Kidney epithelial cell (primary cell): ENCODE results near the gene UBASH3B. TPM values are rescaled to one million over a fixed set of nuclear protein-coding genes. Genes with fewer than 3 reads are reported as not detected.

Experiments used
- DNase-seq: peaks from one replicate; pipeline ENCODE4 v3.0.0-alpha.2; 2010; ENCODE audit warnings: low read depth
- H3K27me3 ChIP-seq: 2 replicates; pipeline ENCODE4 v1.6.0; 2011; ENCODE audit warnings: low read length; ENCODE audit not compliant: control insufficient read depth, insufficient read depth
- H3K36me3 ChIP-seq: 2 replicates; pipeline ENCODE4 v1.5.1; 2011; ENCODE audit warnings: low read length; ENCODE audit not compliant: control insufficient read depth, insufficient read depth
- H3K4me3 ChIP-seq: 2 replicates; pipeline ENCODE4 v1.5.1; 2011; ENCODE audit warnings: low read depth, mild to moderate bottlenecking, control low read depth, low read length
- total RNA-seq: library from RNA; depleted of rRNA; stranded (reverse); fragments of >200 nt; gene quantifications from 2 replicates; pipeline ENCODE4 v1.2.3, GENCODE V29; 2015
- TF ChIP-seq, protein P1 (sequence below): IDR thresholded peaks from 2 replicates; pipeline ENCODE4 v1.5.1; 2011; ENCODE audit warnings: mild to moderate bottlenecking, moderate library complexity, low read length, control low read depth, inconsistent platforms; ENCODE audit not compliant: insufficient read depth, poor library complexity, severe bottlenecking

The UBASH3B gene
- total RNA-seq, 1 donor from 2014 or later = 32.0 TPM

DNA sequence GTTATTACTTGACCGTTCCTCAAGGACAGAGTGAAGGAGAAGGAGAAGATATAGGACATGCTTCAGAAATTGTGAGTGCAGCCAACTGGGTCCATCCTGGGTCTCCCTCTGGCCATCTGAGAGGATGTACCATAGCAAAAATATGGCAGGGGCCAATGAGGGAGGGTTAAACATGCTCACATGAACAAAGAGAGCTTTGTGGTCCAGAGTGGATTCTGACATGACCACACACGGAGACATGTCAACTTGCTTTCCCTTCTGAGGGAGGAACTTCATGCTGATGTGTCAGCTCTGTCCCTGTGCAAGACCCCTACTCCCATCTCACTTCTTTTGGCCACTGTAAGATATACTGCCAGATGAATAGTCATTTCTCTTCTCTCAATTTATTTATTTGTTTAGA, 3.0 kb upstream of the UBASH3B start:
- TF ChIP-seq, protein P1, sequence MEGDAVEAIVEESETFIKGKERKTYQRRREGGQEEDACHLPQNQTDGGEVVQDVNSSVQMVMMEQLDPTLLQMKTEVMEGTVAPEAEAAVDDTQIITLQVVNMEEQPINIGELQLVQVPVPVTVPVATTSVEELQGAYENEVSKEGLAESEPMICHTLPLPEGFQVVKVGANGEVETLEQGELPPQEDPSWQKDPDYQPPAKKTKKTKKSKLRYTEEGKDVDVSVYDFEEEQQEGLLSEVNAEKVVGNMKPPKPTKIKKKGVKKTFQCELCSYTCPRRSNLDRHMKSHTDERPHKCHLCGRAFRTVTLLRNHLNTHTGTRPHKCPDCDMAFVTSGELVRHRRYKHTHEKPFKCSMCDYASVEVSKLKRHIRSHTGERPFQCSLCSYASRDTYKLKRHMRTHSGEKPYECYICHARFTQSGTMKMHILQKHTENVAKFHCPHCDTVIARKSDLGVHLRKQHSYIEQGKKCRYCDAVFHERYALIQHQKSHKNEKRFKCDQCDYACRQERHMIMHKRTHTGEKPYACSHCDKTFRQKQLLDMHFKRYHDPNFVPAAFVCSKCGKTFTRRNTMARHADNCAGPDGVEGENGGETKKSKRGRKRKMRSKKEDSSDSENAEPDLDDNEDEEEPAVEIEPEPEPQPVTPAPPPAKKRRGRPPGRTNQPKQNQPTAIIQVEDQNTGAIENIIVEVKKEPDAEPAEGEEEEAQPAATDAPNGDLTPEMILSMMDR = no peak
- no peak for DNase-seq
- H3K4me3 ChIP-seq = no peak overlapping the region

DNA sequence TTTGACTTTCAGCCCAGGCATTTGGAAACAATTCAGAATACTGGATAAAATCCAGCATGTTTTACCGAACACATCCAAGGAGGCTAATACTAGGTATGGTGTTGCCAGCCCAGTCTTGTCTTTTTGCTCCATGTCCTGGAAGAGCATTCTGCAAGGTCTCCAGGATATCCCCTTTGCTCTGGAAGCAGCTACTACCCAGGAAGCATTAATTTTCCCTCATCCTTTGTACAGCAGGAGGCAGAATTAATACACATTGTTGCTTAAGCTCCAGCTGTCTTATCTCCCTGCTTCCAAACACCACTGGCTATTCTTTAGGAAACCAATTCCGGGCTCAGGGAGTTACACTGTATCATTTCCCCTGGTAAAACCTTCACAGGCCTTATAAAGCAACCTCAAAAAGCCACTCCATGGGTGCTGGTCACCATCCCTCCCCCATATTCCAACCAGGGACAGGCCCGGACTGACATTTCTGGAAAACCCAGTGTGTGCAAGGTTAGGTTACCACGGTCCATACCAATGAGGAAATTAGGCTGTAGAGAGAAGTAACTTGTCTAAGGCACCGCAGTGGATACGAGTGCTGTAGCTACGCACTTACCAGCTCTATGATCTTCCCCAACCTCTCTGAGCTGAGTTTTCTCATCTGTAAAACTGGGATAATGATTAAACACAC, 1.5 kb upstream of the UBASH3B start:
- TF ChIP-seq, protein P1 = no peak
- H3K36me3 ChIP-seq = no peaks in the 10 kb centered on the region
- H3K27me3 ChIP-seq = no peaks in the 10 kb centered on the region
- no peak overlapping the region for H3K4me3 ChIP-seq
- no peak for DNase-seq

More for the DNA sequence above, 3.0 kb upstream of the UBASH3B start:
- H3K36me3 ChIP-seq = no peaks in the 10 kb centered on the region
- no peaks in the 10 kb centered on the region for H3K27me3 ChIP-seq

DNA sequence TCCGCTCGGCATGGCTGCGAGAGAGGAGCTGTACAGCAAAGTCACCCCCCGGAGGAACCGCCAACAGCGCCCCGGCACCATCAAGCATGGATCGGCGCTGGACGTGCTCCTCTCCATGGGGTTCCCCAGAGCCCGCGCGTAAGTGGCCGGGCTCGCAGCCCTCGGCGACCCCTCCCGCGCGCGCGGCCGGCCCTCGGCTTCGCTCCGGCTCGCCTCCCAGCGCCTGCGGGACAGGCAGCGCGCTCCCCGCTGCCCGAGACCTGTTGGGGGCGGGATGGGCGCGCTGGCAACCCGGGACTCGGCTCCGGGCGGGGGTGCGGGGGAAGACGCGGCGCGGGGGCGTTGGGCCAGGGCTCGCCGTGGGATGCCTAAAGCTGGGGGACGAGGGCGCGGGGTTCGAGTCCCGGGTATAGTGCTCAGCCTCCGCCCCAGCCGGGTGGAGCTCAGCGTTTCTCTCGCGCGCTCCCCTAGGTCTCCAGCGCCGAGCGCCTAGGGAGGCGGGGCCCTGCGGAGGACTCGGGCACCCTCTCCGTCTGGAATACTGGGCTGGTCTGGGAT, 630 bp downstream of the UBASH3B start:
- no peak for DNase-seq
- no peaks in the 10 kb centered on the region for H3K27me3 ChIP-seq

DNA sequence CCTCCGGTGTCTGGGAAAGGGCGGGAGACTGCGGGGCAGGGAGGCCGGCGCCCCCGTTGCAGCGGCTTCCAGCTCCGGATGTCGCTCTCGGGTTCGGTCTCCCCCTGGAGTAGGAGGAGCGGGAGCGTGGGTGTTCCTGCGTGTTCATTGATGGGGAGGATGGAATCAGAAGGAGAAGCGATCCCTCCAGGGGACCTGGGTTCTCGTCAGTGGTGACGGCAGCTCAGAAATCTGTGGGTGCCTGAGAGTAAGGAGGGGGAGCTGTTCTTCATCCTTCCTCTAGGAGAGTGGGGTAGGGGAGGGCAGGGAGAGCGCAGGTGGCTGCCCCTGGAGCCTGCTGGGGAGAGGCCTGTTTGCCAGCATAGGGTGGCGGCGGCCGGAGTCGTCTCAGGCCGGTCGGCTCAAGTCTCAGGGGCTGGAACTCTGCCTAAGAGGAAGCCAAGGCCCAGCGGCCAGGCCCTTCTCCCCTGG, 1.1 kb downstream of the UBASH3B start:
- Histone ChIP-seq H3K36me3 (no peaks in the 10 kb centered on the region), H3K27me3 (no peaks in the 10 kb centered on the region), H3K4me3 (peak overlapping the region; percentile 88)
- DNase-seq = no peak
- TF ChIP-seq, protein P1 = no peak

More for the DNA sequence above, 630 bp downstream of the UBASH3B start:
- TF ChIP-seq, protein P1 = no peak
- no peaks in the 10 kb centered on the region for H3K36me3 ChIP-seq
- peak overlapping the region; percentile 88 for H3K4me3 ChIP-seq

DNA sequence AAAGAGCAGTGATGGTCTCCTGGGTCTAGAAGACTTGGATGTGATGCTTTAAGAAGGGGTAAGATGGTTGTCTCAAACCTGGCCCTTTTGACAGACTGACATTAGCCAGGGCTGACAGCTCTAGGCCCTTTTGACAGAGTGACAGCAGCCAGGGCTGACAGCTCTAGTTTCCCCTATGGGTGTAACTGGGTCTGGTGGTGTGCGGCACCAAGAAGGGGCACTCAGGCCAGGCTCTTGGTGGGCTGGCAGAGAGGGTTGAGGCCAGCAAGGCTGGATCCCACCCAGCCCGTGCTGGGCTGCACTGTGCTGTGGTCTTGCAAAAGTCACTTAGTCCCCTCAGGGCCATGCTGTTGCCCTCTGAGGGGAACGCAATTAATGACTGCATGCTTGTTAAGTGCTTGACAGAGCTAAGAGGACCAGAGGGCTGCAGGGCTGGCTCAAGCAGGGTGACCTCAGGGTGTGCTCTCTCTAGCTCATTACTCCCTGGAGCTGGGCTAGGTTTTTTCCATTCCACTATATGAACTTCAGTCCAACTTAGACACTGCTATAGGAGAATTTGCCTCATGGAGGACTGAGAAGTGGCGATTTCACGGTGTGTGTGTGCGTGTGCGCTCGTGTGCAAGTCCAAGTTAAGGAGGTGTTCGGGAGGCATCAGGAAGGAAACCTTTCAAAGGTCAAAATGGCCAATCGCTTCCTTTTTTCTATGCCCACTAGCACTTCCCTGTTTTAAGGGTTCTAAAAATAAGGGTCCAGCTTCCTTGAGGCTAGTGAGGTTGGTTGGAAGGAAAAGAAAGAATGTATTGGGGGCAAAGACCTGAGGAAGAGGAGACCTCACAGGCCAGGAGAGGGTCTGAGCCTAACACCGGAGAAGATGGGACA, 4.4 kb downstream of the UBASH3B start:
- no peaks in the 10 kb centered on the region for H3K27me3 ChIP-seq
- no peak overlapping the region for H3K4me3 ChIP-seq
- TF ChIP-seq, protein P1 = no peak
- no peak for DNase-seq
- no peaks in the 10 kb centered on the region for H3K36me3 ChIP-seq
